HG03521 (cell line): ENCODE measurements around the gene TOMM40.
"Not testable (repeated sequence)": the region's sequence is repeated elsewhere in the genome, so short reads cannot be mapped to it uniquely, and the experiment has no call there.

Source experiments
- ATAC-seq: cut with Tn5 transposase; IDR thresholded peaks from one replicate; pipeline ENCODE4 v1.9.1; 2021; ENCODE audit warnings: mild to moderate bottlenecking, moderate library complexity; ENCODE audit not compliant: unreplicated experiment

The TOMM40 gene

GRCh38 chr19:44891016-44891882 lies at the start of gene TOMM40:
TSS of gene TOMM40 (plus strand) at chr19:44891254. CDS start at chr19:44891416, 162 bp downstream.
- peak; percentile 0 for ATAC-seq

- ATAC-seq: no peak
Measured at GRCh38 chr19:44845286-44845611, 45.8 kb upstream of the TOMM40 start.

- ATAC-seq: peak; percentile 42
Measured at GRCh38 chr19:44845612-44846454, 45.2 kb upstream of the TOMM40 start, which contains the start of gene NECTIN2. TSS of gene NECTIN2 (plus strand) at chr19:44846297. CDS start at chr19:44846526, 229 bp downstream.

- no peak for ATAC-seq
Measured at GRCh38 chr19:44846455-44847143, 44.5 kb upstream of the TOMM40 start.

- no peak for ATAC-seq
Measured at GRCh38 chr19:44847144-44848035, 43.7 kb upstream of the TOMM40 start.

GRCh38 chr19:44848036-44848811 lies 42.8 kb upstream of the TOMM40 start:
- no peak for ATAC-seq

GRCh38 chr19:44848812-44849447 lies 42.1 kb upstream of the TOMM40 start:
- no peak for ATAC-seq

GRCh38 chr19:44850641-44851109 lies 40.4 kb upstream of the TOMM40 start:
- no peak for ATAC-seq

- no peak for ATAC-seq
Measured at GRCh38 chr19:44851427-44851826, 39.6 kb upstream of the TOMM40 start.

GRCh38 chr19:44855606-44856005 lies 35.4 kb upstream of the TOMM40 start:
- no peak for ATAC-seq

GRCh38 chr19:44856421-44857083 lies 34.5 kb upstream of the TOMM40 start:
- ATAC-seq: no peak

GRCh38 chr19:44857837-44858236 lies 33.2 kb upstream of the TOMM40 start:
- ATAC-seq: no peak

- ATAC-seq: not testable (repeated sequence)
Measured at GRCh38 chr19:44861576-44861975, 29.5 kb upstream of the TOMM40 start.

GRCh38 chr19:44863990-44864389 lies 27.1 kb upstream of the TOMM40 start:
- no peak for ATAC-seq

- no peak for ATAC-seq
Measured at GRCh38 chr19:44865196-44865767, 25.8 kb upstream of the TOMM40 start.

GRCh38 chr19:44866664-44867063 lies 24.4 kb upstream of the TOMM40 start:
- ATAC-seq: no peak

- no peak for ATAC-seq
Measured at GRCh38 chr19:44867578-44867977, 23.5 kb upstream of the TOMM40 start.
